Endothelial cell of umbilical vein (primary cell): ENCODE results near the gene ADTRP. TPM values are rescaled to one million over a fixed set of nuclear protein-coding genes. Genes with fewer than 3 reads are reported as not detected.

Experiments used
- BruUV-seq: library from RNA; stranded (reverse); fragments of 400-500 nt; replicated peaks from 2 replicates; lab custom pipeline; 2021; lab: Mats Ljungman, UMichigan
- CTCF ChIA-PET: fragments of 300-600, 350-600 bp; sonication (Branson Sonifier 250); formaldehyde crosslinking; loops from one replicate; lab custom pipeline; 2021; ENCODE audit warnings: antibody characterized with exemption, inconsistent platforms; lab: Charles Lee
- POLR2A ChIA-PET: fragments of 300-600, 350-600 bp; sonication (Branson Sonifier 250); formaldehyde crosslinking; loops from one replicate; lab custom pipeline; 2021; ENCODE audit warnings: antibody characterized with exemption, inconsistent platforms; lab: Charles Lee
- DNase-seq: peaks from one replicate; pipeline ENCODE4 v3.0.0-alpha.2; 2011; ENCODE audit warnings: low read depth, low spot score
- FAIRE-seq: peaks from 2 replicates; lab custom pipeline; 2011; peaks lifted over from hg19 to GRCh38; lab: Jason Lieb, UNC
- H2AFZ ChIP-seq: 2 replicates; pipeline ENCODE4 v1.6.0; 2012; ENCODE audit warnings: low read depth, low read length, control low read depth, inconsistent platforms
- H3K27ac ChIP-seq: 2 replicates; pipeline ENCODE4 v1.5.1; 2011; ENCODE audit warnings: low read depth, mild to moderate bottlenecking, control low read depth, low read length, moderate library complexity; ENCODE audit not compliant: insufficient read depth
- H3K27me3 ChIP-seq, 2 experiments: 2 replicates each; pipeline versions ENCODE4 v1.6.0 to v1.6.1; 2011; ENCODE audit warnings: low read length in 2 of 2, mixed read lengths in 1 of 2; ENCODE audit not compliant: control insufficient read depth in 2 of 2, insufficient read depth in 2 of 2
- H3K36me3 ChIP-seq, 2 experiments: 2 replicates in 1 of 2; 3 replicates in 1 of 2; pipeline ENCODE4 v1.5.1; 2011; ENCODE audit warnings: low read length in 2 of 2, mild to moderate bottlenecking in 1 of 2, moderate library complexity in 1 of 2; ENCODE audit not compliant: control insufficient read depth in 2 of 2, insufficient read depth in 2 of 2; ENCODE audit errors: extremely low read depth in 1 of 2
- H3K4me1 ChIP-seq: 3 replicates; pipeline ENCODE4 v1.5.1; 2011; ENCODE audit warnings: mild to moderate bottlenecking, low read length; ENCODE audit not compliant: control insufficient read depth, insufficient read depth; ENCODE audit errors: extremely low read depth
- H3K4me2 ChIP-seq: 2 replicates; pipeline ENCODE4 v1.6.1; 2011; ENCODE audit warnings: low read length, control low read depth, mixed read lengths; ENCODE audit not compliant: insufficient read depth
- H3K4me3 ChIP-seq, 3 experiments: fragments of 200-600 bp in 1 of 3; sonication (generic), shearing (Covaris generic) in 1 of 3; replicated peaks in 1 of 3; 2 replicates each; pipeline ENCODE4 v1.5.1; 2011 to 2016; ENCODE audit warnings: control low read depth in 3 of 3, low read length in 3 of 3, mild to moderate bottlenecking in 2 of 3, inconsistent platforms in 1 of 3, low read depth in 1 of 3, moderate library complexity in 1 of 3; ENCODE audit not compliant: insufficient read depth in 1 of 3
- H3K79me2 ChIP-seq: 2 replicates; pipeline ENCODE4 v1.6.0; 2012; ENCODE audit warnings: low read length, inconsistent platforms; ENCODE audit not compliant: control insufficient read depth, insufficient read depth
- H3K9ac ChIP-seq: replicated peaks from 2 replicates; pipeline ENCODE3; 2011; ENCODE audit warnings: low read length, control low read depth; ENCODE audit not compliant: insufficient read depth; ENCODE audit errors: extremely low read depth
- H3K9me1 ChIP-seq: replicated peaks from 3 replicates; pipeline ENCODE4 v1.6.0; 2011; ENCODE audit warnings: mild to moderate bottlenecking, low read length; ENCODE audit not compliant: control insufficient read depth, insufficient read depth; ENCODE audit errors: extremely low read depth
- H3K9me3 ChIP-seq: replicated peaks from 2 replicates; pipeline ENCODE4 v1.5.1; 2012; ENCODE audit warnings: low read length, inconsistent platforms; ENCODE audit not compliant: control insufficient read depth, insufficient read depth
- H4K20me1 ChIP-seq: replicated peaks from 2 replicates; pipeline ENCODE3; 2011; ENCODE audit warnings: mild to moderate bottlenecking, low read length; ENCODE audit not compliant: control insufficient read depth, insufficient read depth; ENCODE audit errors: extremely low read depth
- EZH2 ChIP-seq: IDR thresholded peaks from 2 replicates; pipeline ENCODE4 v1.6.1; 2012; ENCODE audit warnings: borderline replicate concordance, low read depth, mild to moderate bottlenecking, moderate library complexity, low read length, inconsistent platforms; ENCODE audit not compliant: severe bottlenecking
- FOS ChIP-seq: IDR thresholded peaks from 2 replicates; pipeline ENCODE4 v1.6.1; 2011; ENCODE audit warnings: mild to moderate bottlenecking, low read length, moderate library complexity, borderline replicate concordance; ENCODE audit not compliant: insufficient read depth
- GATA2 ChIP-seq: IDR thresholded peaks from 2 replicates; pipeline ENCODE4 v1.7.0; 2011; ENCODE audit warnings: low read depth, mild to moderate bottlenecking, moderate library complexity, mixed read lengths, low read length; ENCODE audit not compliant: insufficient read length, insufficient read depth
- JUN ChIP-seq: IDR thresholded peaks from 2 replicates; pipeline ENCODE4 v1.6.1; 2011; ENCODE audit warnings: borderline replicate concordance, low read depth; ENCODE audit not compliant: insufficient read length, insufficient read depth
- MAX ChIP-seq: IDR thresholded peaks from 2 replicates; pipeline ENCODE4 v1.6.1; 2011; ENCODE audit not compliant: insufficient read depth, insufficient read length
- POLR2AphosphoS5 ChIP-seq: IDR thresholded peaks from 2 replicates; pipeline ENCODE4 v1.6.1; 2012; ENCODE audit warnings: low read depth, mild to moderate bottlenecking, control low read depth, low read length, moderate library complexity; ENCODE audit not compliant: insufficient read depth
- dilution Hi-C: fragments of 300-500 bp; cut with MboI; formaldehyde crosslinking; loops from one replicate; pipeline ENCODE4 v1.15.0; 2019; ENCODE audit warnings: low sequenced_read_pairs; ENCODE audit not compliant: extremely low pct_ligation_motif_present
- intact Hi-C: fragments of 100-400 bp; cut with micrococcal nuclease; formaldehyde crosslinking; loops from one replicate; pipeline ENCODE4 v1.10.0; 2022
- polyA plus RNA-seq, 4 experiments: library from polyadenylated mRNA; depleted of rRNA in 3 of 4; stranded (reverse) in 3 of 4; unstranded in 1 of 4; fragments of >200 nt; gene quantifications; 2 replicates each; pipeline versions ENCODE4 v1.2.1 to v1.2.3, GENCODE V29; 2011 to 2012; ENCODE audit warnings: missing spikeins in 1 of 4
- total RNA-seq: library from RNA; stranded (reverse); gene quantifications from 2 replicates; pipeline ENCODE4 v1.2.3, GENCODE V29; 2021
- TF ChIP-seq, protein P1 (sequence below), 2 donors: IDR thresholded peaks; 1 replicate in 1 of 2; 2 replicates in 1 of 2; pipeline ENCODE4 v1.5.1; 2011; ENCODE audit warnings: low read length in 2 of 2, mild to moderate bottlenecking in 2 of 2, moderate library complexity in 2 of 2, control low read depth in 1 of 2, inconsistent platforms in 1 of 2, low read depth in 1 of 2; ENCODE audit not compliant: insufficient read depth in 1 of 2; ENCODE audit errors: extremely low read depth in 1 of 2

Gene ADTRP
- total and polyA plus RNA-seq, 2 donors (not counting 3 experiments of a cell fraction or from before 2014, with no cell fraction given), result 3.3 to 4.4 TPM

DNA sequence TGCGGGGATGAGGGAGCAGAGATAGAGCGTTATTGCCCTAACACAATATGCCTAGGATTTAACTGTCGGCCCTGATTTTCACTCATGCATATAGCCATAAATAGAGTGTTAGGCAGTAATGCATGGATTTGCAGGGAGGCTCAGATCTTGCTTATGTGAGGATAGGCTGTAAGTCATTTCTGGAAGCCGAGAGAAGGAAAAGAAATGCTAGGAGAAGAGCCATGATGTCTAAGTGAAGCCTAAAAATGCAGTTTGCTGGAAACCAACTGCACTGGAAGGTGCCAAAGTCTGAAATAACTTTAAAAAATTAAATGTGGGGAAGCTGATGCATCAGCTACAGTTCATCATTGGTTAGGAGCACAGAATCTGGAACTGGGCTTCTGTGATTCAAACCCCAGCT lies 54.3 kb downstream of the ADTRP start:
- no peaks in the 10 kb centered on the region for H3K4me1 ChIP-seq

DNA sequence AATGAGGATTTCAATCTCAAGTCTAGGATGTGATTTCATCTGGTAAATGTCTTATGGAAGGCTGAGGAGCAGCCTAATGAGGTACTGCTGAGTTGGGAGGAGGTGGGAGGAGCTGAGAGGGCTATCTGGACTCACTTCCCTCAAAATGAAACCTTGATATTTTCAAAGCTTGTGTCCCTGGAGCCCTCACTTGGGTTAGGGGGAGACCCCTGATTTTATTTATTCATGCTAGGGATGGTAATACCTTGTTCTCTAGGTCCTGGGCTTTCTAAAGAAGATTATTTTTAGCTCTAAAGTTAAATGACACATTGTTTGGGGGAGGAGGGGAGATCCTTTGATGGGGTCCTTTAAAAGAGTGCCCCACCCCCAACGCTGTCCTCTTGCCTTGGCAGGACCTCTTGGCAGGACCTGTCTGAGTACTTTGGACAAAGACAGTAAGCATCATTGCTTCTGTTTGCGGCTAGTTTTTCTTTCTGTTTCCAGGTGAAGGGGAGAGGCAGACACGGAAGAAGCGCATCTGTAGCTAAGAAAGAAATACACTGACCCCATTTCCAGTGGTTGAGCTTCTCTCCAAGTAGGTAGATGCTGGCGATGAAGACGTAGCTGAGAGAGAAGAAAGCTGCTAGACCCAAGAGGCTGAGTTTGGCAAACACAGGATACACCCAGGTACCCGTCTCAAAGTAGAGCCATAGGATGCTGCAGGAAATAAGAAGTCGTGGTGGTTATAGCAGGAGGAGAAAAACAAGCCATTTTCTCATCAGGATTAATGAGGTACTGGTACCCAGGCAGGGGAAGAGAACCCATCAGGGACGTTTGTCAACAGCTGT lies 55.6 kb downstream of the ADTRP start:
- no TSS peak for BruUV-seq

More for the DNA sequence above, 54.3 kb downstream of the ADTRP start:
- dilution Hi-C loops, result no loop called here
- TF ChIP-seq EZH2 (no peak), FOS (no peak)
- no peaks in the 10 kb centered on the region for H3K27me3 ChIP-seq
- no peaks in the 10 kb centered on the region for H3K9me1 ChIP-seq
- POLR2A ChIA-PET, result no interaction called here
- FAIRE-seq, result no peak
- H3K9me3 ChIP-seq, result no peaks in the 10 kb centered on the region
- H4K20me1 ChIP-seq, result no peaks in the 10 kb centered on the region
- CTCF ChIA-PET, result no interaction called here
- no TSS peak for BruUV-seq
- no peak overlapping the region for H2AFZ ChIP-seq
- no peak overlapping the region for H3K4me3 ChIP-seq
- no peaks in the 10 kb centered on the region for H3K36me3 ChIP-seq
- intact Hi-C loops, result no loop called here
- H3K4me2 ChIP-seq, result no peak overlapping the region
- H3K27ac ChIP-seq, result no peak overlapping the region
- DNase-seq, result no peak
- peaks cover 8% of the 10 kb centered on the region for H3K79me2 ChIP-seq
- H3K9ac ChIP-seq, result no peak overlapping the region

More for the DNA sequence above, 55.6 kb downstream of the ADTRP start:
- no peak overlapping the region for H3K9ac ChIP-seq
- peaks cover 3% of the 10 kb centered on the region for H3K79me2 ChIP-seq
- H4K20me1 ChIP-seq, result no peaks in the 10 kb centered on the region
- H3K27ac ChIP-seq, result no peak overlapping the region
- no peak overlapping the region for H2AFZ ChIP-seq
- no peaks in the 10 kb centered on the region for H3K27me3 ChIP-seq
- no peak overlapping the region for H3K4me3 ChIP-seq
- POLR2A ChIA-PET, result no interaction called here
- TF ChIP-seq JUN (no peak), POLR2AphosphoS5 (no peak), GATA2 (no peak), MAX (no peak), FOS (no peak)
- TF ChIP-seq, protein P1, sequence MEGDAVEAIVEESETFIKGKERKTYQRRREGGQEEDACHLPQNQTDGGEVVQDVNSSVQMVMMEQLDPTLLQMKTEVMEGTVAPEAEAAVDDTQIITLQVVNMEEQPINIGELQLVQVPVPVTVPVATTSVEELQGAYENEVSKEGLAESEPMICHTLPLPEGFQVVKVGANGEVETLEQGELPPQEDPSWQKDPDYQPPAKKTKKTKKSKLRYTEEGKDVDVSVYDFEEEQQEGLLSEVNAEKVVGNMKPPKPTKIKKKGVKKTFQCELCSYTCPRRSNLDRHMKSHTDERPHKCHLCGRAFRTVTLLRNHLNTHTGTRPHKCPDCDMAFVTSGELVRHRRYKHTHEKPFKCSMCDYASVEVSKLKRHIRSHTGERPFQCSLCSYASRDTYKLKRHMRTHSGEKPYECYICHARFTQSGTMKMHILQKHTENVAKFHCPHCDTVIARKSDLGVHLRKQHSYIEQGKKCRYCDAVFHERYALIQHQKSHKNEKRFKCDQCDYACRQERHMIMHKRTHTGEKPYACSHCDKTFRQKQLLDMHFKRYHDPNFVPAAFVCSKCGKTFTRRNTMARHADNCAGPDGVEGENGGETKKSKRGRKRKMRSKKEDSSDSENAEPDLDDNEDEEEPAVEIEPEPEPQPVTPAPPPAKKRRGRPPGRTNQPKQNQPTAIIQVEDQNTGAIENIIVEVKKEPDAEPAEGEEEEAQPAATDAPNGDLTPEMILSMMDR (IDR thresholded peaks at IDR 0.05; ENCODE audit: extremely low read depth in 1 of 2, insufficient read depth in 1 of 2, low read depth in 1 of 2, low read length in 2 of 2), result no peak
- H3K36me3 ChIP-seq, result no peaks in the 10 kb centered on the region
- intact Hi-C loops, result no loop called here
- H3K4me1 ChIP-seq, result no peaks in the 10 kb centered on the region
- dilution Hi-C loops, result no loop called here
- no peak for FAIRE-seq
- no peaks in the 10 kb centered on the region for H3K9me3 ChIP-seq
- no peak for DNase-seq
- no peak overlapping the region for H3K4me2 ChIP-seq
- H3K9me1 ChIP-seq, result no peaks in the 10 kb centered on the region
- CTCF ChIA-PET, result no interaction called here
